ENCODE results near the gene ARRB2.

ARRB2 gene

DNA sequence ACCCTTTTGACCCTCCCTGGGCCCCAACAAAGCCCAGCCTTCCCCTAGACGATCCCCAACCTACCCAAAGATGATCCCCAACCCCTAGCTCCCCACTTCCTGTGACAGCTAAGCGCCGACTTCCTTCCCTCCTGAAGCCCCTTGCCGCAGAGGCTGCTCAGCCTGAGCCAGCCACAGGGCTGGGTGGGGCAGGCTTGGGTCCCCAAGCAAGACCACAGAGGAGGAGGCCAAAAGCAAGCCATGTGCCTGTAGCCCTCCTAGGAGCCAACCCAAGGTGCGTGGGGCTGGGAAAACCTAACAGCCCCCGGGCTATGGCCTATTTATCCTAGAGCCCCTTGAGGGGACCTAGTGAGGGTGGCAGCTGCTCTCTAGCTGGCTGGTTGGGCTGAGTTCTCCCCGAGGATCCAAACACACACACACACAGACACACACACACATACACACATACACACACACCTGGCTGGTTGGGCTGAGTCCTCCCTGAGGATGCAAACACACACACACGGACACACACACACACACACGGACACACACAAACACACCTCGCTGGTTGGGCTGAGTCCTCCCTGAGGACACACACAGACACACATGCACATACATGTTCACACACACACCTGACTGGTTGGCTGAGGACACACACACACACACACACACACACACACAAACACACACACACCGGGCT, 4.8 kb downstream of the ARRB2 start:
- Histone ChIP-seq H3K27ac (ENCODE audit: low read depth, low read length) (no peak overlapping the region), H3K9me3 (ENCODE audit: control insufficient read depth, insufficient read depth, low read length) (no peaks in the 10 kb centered on the region), H3K4me3 (ENCODE audit: low read depth, low read length) (no peak overlapping the region), H3K36me3 (ENCODE audit: control insufficient read depth, insufficient read depth, low read length) (peaks cover 45% of the 10 kb centered on the region), H3K9ac (ENCODE audit: low read depth, low read length) (no peak overlapping the region), H3K4me1 (ENCODE audit: control insufficient read depth, insufficient read depth, low read length) (peaks cover 4% of the 10 kb centered on the region; the same call in 1 of the 2 replicates), H3K27me3 (ENCODE audit: control insufficient read depth, insufficient read depth, low read length) (no peaks in the 10 kb centered on the region)

DNA sequence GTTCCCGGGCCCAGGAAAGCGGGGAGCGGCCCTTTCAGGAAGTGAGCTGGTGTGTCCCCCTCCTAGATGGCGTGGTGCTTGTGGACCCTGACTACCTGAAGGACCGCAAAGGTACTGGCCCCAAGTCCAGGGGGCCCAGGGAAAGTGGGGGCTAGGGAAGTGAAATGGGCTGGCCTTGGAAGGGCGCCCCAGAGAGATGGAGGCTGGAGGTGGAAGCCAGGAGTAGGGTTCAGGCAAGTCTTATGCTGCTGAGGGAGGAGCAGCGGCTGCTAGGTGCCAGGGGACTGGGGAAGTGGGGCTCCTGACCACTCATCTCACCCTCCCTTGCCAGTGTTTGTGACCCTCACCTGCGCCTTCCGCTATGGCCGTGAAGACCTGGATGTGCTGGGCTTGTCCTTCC, 5.6 kb downstream of the ARRB2 start:
- Histone ChIP-seq H3K4me3 (ENCODE audit: low read depth, low read length) (no peak overlapping the region), H3K4me1 (ENCODE audit: control insufficient read depth, insufficient read depth, low read length) (peaks cover 4% of the 10 kb centered on the region; the same call in 1 of the 2 replicates), H3K9me3 (ENCODE audit: control insufficient read depth, insufficient read depth, low read length) (no peaks in the 10 kb centered on the region), H3K27ac (ENCODE audit: low read depth, low read length) (no peak overlapping the region), H3K27me3 (ENCODE audit: control insufficient read depth, insufficient read depth, low read length) (no peaks in the 10 kb centered on the region), H3K9ac (ENCODE audit: low read depth, low read length) (no peak overlapping the region), H3K36me3 (ENCODE audit: control insufficient read depth, insufficient read depth, low read length) (peaks cover 51% of the 10 kb centered on the region)

DNA sequence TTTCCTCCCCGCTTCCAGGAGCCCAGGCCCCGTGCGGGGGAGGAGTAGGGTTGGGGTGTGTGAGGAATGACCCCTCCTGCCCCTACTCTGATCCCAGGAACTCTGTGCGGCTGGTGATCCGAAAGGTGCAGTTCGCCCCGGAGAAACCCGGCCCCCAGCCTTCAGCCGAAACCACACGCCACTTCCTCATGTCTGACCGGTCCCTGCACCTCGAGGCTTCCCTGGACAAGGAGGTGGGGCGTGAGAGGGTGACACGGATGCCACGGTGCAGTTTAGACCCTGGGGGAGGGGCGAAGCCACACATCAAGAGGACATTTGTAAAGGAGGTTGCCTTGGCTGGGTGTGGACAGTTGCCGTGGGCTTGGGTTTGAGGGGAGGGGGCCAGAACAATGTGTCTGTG, 7.4 kb downstream of the ARRB2 start:
- H3K27ac ChIP-seq (ENCODE audit: low read depth, low read length): no peak overlapping the region
- H3K4me1 ChIP-seq (ENCODE audit: control insufficient read depth, insufficient read depth, low read length): no peaks in the 10 kb centered on the region
- no peak overlapping the region for H3K9ac ChIP-seq (ENCODE audit: low read depth, low read length)

DNA sequence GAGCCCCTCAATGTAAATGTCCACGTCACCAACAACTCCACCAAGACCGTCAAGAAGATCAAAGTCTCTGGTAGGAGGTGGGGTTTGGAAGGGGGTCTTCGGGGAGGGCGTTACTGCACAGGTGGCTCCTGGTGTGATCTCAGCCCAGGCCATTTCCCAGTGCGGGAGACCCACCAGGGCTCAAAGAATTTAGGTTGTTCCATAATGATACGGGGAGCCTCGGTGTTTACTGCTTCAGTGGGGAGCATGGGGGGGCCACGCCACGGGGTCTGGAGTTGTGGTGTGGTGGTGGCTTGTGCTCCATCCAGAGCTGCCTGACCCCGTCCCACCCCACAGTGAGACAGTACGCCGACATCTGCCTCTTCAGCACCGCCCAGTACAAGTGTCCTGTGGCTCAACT, 7.8 kb downstream of the ARRB2 start:
- Histone ChIP-seq H3K27ac (ENCODE audit: low read depth, low read length) (no peak overlapping the region), H3K36me3 (ENCODE audit: control insufficient read depth, insufficient read depth, low read length) (peaks cover 51% of the 10 kb centered on the region)

More for the DNA sequence above, 7.4 kb downstream of the ARRB2 start:
- H3K36me3 ChIP-seq (ENCODE audit: control insufficient read depth, insufficient read depth, low read length): peaks cover 51% of the 10 kb centered on the region
- H3K27me3 ChIP-seq (ENCODE audit: control insufficient read depth, insufficient read depth, low read length): no peaks in the 10 kb centered on the region
- no peaks in the 10 kb centered on the region for H3K9me3 ChIP-seq (ENCODE audit: control insufficient read depth, insufficient read depth, low read length)
- H3K4me3 ChIP-seq (ENCODE audit: low read depth, low read length): no peak overlapping the region

DNA sequence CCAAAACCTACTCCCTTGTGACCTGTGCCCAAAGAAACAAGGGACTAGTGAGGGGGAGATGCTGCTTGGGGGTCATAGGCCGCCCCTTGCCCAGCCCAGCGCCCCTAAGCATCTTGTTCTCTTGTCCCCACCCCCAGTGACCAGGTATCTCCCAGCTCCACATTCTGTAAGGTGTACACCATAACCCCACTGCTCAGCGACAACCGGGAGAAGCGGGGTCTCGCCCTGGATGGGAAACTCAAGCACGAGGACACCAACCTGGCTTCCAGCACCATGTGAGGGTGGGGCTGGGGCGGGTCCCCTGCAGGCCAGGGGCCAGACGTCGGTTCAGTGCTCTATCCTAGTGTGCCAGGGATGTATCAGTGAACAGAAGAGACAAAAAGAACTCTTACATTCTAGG, 8.7 kb downstream of the ARRB2 start:
- Histone ChIP-seq H3K9ac (ENCODE audit: low read depth, low read length) (no peak overlapping the region), H3K4me3 (ENCODE audit: low read depth, low read length) (no peak overlapping the region), H3K36me3 (ENCODE audit: control insufficient read depth, insufficient read depth, low read length) (peaks cover 51% of the 10 kb centered on the region), H3K27ac (ENCODE audit: low read depth, low read length) (no peak overlapping the region), H3K27me3 (ENCODE audit: control insufficient read depth, insufficient read depth, low read length) (no peaks in the 10 kb centered on the region), H3K9me3 (ENCODE audit: control insufficient read depth, insufficient read depth, low read length) (no peaks in the 10 kb centered on the region), H3K4me1 (ENCODE audit: control insufficient read depth, insufficient read depth, low read length) (no peaks in the 10 kb centered on the region)

More for the DNA sequence above, 7.8 kb downstream of the ARRB2 start:
- no peaks in the 10 kb centered on the region for H3K4me1 ChIP-seq (ENCODE audit: control insufficient read depth, insufficient read depth, low read length)
- H3K9ac ChIP-seq (ENCODE audit: low read depth, low read length): no peak overlapping the region
- no peaks in the 10 kb centered on the region for H3K9me3 ChIP-seq (ENCODE audit: control insufficient read depth, insufficient read depth, low read length)
- no peaks in the 10 kb centered on the region for H3K27me3 ChIP-seq (ENCODE audit: control insufficient read depth, insufficient read depth, low read length)
- H3K4me3 ChIP-seq (ENCODE audit: low read depth, low read length): no peak overlapping the region

DNA sequence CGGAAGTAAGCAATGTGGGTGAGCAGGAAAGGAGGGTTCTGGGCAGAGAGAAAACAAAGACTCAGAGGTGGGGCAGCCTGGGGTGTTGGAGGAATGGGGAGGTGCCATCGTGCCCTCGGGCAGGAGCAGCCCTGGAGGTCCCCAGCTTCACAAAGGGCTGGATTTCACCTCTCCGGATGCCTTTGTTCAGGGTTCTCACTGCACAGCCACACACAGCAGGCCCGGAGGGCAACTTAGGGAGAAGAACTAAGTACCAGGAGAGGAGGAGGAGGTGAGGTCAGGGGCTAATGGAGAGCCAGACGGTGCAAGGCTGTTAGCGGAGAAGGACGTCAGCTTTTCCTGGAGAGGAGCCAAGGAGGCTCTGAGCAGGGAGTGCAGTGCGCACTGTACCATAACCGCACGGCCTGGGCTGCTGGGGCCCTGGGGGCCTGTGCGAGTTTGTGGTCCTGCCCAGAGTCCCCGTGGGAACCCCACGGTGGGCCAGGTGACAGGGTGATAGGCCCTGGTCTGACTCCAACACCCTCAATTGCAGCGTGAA, 9.3 kb downstream of the ARRB2 start:
- H3K9me3 ChIP-seq (ENCODE audit: control insufficient read depth, insufficient read depth, low read length): no peaks in the 10 kb centered on the region
- no peaks in the 10 kb centered on the region for H3K4me1 ChIP-seq (ENCODE audit: control insufficient read depth, insufficient read depth, low read length)
- no peak overlapping the region for H3K4me3 ChIP-seq (ENCODE audit: low read depth, low read length)
- H3K27me3 ChIP-seq (ENCODE audit: control insufficient read depth, insufficient read depth, low read length): no peaks in the 10 kb centered on the region
- H3K36me3 ChIP-seq (ENCODE audit: control insufficient read depth, insufficient read depth, low read length): peaks cover 51% of the 10 kb centered on the region
- H3K27ac ChIP-seq (ENCODE audit: low read depth, low read length): no peak overlapping the region
- H3K9ac ChIP-seq (ENCODE audit: low read depth, low read length): no peak overlapping the region

DNA sequence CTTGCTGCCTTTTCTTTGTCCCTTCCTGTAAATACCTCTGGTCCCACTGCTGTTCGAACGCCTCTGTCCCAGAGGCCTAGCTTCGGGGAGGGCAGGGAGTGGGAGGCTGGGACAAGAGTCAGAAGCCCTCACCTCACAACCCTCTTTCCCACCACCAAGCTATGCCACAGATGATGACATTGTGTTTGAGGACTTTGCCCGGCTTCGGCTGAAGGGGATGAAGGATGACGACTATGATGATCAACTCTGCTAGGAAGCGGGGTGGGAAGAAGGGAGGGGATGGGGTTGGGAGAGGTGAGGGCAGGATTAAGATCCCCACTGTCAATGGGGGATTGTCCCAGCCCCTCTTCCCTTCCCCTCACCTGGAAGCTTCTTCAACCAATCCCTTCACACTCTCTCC, 10.4 kb downstream of the ARRB2 start:
- peaks cover 40% of the 10 kb centered on the region for H3K36me3 ChIP-seq (ENCODE audit: control insufficient read depth, insufficient read depth, low read length)
- no peaks in the 10 kb centered on the region for H3K4me1 ChIP-seq (ENCODE audit: control insufficient read depth, insufficient read depth, low read length)
- no peak overlapping the region for H3K4me3 ChIP-seq (ENCODE audit: low read depth, low read length)
- no peaks in the 10 kb centered on the region for H3K27me3 ChIP-seq (ENCODE audit: control insufficient read depth, insufficient read depth, low read length)
- no peaks in the 10 kb centered on the region for H3K9me3 ChIP-seq (ENCODE audit: control insufficient read depth, insufficient read depth, low read length)
- H3K9ac ChIP-seq (ENCODE audit: low read depth, low read length): no peak overlapping the region
- H3K27ac ChIP-seq (ENCODE audit: low read depth, low read length): no peak overlapping the region

DNA sequence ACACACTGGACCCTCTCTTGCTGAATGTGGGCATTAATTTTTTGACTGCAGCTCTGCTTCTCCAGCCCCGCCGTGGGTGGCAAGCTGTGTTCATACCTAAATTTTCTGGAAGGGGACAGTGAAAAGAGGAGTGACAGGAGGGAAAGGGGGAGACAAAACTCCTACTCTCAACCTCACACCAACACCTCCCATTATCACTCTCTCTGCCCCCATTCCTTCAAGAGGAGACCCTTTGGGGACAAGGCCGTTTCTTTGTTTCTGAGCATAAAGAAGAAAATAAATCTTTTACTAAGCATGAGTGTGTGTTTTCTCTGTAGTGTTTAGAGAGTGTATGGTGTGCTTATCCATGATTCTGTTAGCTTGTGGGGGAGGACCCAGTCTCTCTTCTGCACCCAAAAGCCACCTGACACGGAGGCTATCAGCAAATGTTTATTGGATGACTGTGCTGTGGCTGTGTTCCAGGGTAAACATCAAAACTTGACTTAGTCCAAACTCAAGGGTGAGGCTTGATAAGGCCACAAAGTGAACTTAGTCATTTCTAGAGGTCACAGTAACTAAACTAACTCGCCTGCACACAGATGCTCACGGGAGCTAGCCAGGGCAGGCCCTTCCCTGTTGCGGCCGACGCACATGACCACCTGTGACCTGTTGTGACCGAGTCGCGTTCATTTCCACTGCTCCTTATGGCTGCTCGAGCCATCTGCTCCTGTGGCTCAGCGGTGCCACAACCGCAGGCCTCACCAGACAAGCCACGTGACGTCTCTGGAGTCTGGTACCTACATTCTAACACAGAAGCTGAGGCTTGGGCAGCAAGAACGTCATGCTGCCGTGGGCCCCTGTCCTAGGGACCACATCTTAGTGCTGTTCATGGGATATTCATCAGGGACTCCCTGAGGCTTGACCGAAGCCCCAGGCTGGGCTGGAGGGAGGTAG, 11.0 kb downstream of the ARRB2 start:
- no peak overlapping the region for H3K27ac ChIP-seq (ENCODE audit: low read depth, low read length)

DNA sequence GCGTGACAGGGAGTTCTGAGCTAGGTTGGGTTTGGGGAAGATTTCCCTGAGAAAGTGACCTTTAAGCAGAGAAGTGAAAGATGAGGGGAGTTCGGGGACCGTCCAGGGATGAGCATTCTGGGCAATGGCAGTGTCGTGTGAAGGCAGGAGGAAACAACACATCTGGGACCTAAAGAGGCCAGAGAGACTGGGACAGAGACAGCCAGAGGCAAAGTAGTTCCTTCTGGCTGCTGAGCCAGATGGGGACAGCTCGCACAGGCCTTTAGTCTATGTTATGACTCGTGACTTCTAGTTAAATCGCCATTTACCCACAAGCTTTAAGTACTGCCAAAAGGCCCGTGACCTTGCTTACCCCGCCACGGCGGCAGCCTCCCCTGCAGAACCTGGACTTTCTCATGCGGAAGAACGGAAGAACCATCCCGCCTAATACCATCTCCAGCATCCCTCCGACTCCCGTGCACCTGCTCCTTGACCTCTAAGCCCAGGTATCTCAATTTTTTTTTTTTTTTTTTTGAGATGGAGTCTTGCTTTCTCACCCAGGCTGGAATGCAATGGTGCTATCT, 12.3 kb downstream of the ARRB2 start:
- no peak overlapping the region for H3K27ac ChIP-seq (ENCODE audit: low read depth, low read length)
- no peaks in the 10 kb centered on the region for H3K4me1 ChIP-seq (ENCODE audit: control insufficient read depth, insufficient read depth, low read length)
- no peak overlapping the region for H3K4me3 ChIP-seq (ENCODE audit: low read depth, low read length)
- no peaks in the 10 kb centered on the region for H3K27me3 ChIP-seq (ENCODE audit: control insufficient read depth, insufficient read depth, low read length)
- H3K9me3 ChIP-seq (ENCODE audit: control insufficient read depth, insufficient read depth, low read length): no peaks in the 10 kb centered on the region
- H3K36me3 ChIP-seq (ENCODE audit: control insufficient read depth, insufficient read depth, low read length): peaks cover 28% of the 10 kb centered on the region
- H3K9ac ChIP-seq (ENCODE audit: low read depth, low read length): no peak overlapping the region

More for the DNA sequence above, 11.0 kb downstream of the ARRB2 start:
- Histone ChIP-seq H3K9ac (ENCODE audit: low read depth, low read length) (no peak overlapping the region), H3K36me3 (ENCODE audit: control insufficient read depth, insufficient read depth, low read length) (peaks cover 37% of the 10 kb centered on the region), H3K4me1 (ENCODE audit: control insufficient read depth, insufficient read depth, low read length) (no peaks in the 10 kb centered on the region), H3K9me3 (ENCODE audit: control insufficient read depth, insufficient read depth, low read length) (no peaks in the 10 kb centered on the region), H3K4me3 (ENCODE audit: low read depth, low read length) (no peak overlapping the region), H3K27me3 (ENCODE audit: control insufficient read depth, insufficient read depth, low read length) (no peaks in the 10 kb centered on the region)

DNA sequence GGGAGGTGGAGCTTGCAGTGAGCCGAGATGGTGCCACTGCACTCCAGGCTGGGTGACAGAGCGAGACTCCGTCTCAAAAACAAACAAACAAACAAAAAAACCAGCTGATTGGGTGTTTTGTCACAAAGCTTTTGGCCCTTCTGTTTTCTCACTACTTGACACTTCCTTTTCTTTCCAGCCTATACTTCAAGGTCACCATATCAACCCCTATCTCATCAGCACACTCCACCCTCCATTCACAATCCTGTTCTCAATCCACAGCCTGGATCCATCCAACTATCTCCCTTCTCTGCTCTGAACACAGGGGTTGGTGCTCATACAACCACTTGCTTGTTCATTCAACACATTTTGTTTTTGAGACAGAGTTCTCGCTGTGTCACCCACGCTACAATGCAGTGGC, 14.2 kb downstream of the ARRB2 start:
- Histone ChIP-seq H3K4me1 (ENCODE audit: control insufficient read depth, insufficient read depth, low read length) (no peaks in the 10 kb centered on the region), H3K9ac (ENCODE audit: low read depth, low read length) (no peak overlapping the region), H3K4me3 (ENCODE audit: low read depth, low read length) (no peak overlapping the region), H3K9me3 (ENCODE audit: control insufficient read depth, insufficient read depth, low read length) (no peaks in the 10 kb centered on the region), H3K27ac (ENCODE audit: low read depth, low read length) (no peak overlapping the region), H3K27me3 (ENCODE audit: control insufficient read depth, insufficient read depth, low read length) (no peaks in the 10 kb centered on the region), H3K36me3 (ENCODE audit: control insufficient read depth, insufficient read depth, low read length) (peaks cover 11% of the 10 kb centered on the region)

Measured in HUES48 (cell line).